Astrocyte (in vitro differentiated cells and primary cell): ENCODE results near the gene RCVRN.

ENCODE experiments used
- EZH2 ChIP-seq: IDR thresholded peaks from 2 replicates; pipeline ENCODE4 v1.6.1; 2012; ENCODE audit warnings: mild to moderate bottlenecking, low read length, inconsistent platforms; ENCODE audit not compliant: insufficient read depth
- TF ChIP-seq, protein P1 (sequence below): IDR thresholded peaks from 2 replicates; pipeline ENCODE4 v1.5.1; 2011; ENCODE audit warnings: low read depth, mild to moderate bottlenecking, inconsistent platforms, low read length, moderate library complexity; ENCODE audit not compliant: insufficient read depth

DNA sequence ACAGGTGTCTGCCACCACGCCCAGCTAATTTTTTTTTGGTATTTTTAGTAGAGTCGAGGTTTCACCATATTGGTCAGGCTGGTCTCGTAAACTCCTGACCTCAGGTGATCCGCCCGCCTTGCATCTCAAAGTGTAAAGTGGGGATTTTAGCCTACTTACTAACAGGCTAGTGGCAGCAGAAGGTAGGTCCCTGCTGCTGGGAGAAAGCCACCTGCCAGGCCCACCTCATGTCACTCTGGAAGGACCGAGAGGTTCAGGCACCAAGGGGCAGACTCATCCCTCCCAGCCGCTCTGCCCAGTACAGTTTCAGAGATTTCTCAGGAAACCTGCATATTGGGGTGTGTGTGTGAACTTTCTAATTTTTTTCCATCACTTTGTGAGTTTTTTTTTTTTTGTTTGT, 2.1 kb upstream of the RCVRN start:
- TF ChIP-seq, protein P1, sequence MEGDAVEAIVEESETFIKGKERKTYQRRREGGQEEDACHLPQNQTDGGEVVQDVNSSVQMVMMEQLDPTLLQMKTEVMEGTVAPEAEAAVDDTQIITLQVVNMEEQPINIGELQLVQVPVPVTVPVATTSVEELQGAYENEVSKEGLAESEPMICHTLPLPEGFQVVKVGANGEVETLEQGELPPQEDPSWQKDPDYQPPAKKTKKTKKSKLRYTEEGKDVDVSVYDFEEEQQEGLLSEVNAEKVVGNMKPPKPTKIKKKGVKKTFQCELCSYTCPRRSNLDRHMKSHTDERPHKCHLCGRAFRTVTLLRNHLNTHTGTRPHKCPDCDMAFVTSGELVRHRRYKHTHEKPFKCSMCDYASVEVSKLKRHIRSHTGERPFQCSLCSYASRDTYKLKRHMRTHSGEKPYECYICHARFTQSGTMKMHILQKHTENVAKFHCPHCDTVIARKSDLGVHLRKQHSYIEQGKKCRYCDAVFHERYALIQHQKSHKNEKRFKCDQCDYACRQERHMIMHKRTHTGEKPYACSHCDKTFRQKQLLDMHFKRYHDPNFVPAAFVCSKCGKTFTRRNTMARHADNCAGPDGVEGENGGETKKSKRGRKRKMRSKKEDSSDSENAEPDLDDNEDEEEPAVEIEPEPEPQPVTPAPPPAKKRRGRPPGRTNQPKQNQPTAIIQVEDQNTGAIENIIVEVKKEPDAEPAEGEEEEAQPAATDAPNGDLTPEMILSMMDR, result no peak
- no peak for TF ChIP-seq EZH2
